Measurements from ENCODE around the gene DEGS1. TPM values are rescaled to one million over a fixed set of nuclear protein-coding genes. Genes with fewer than 3 reads are reported as not detected.

Gene DEGS1
- total RNA-seq = 63.8 TPM
- long read RNA-seq, transcript DEGS1-201 (3 exons, 2,101 nt) = major isoform, 32 of 38 reads
- long read RNA-seq, partial matches to known transcripts = 2 of 38 reads
- long read RNA-seq, other reads (novel, unspliced or antisense) = 4 of 38 reads

DNA sequence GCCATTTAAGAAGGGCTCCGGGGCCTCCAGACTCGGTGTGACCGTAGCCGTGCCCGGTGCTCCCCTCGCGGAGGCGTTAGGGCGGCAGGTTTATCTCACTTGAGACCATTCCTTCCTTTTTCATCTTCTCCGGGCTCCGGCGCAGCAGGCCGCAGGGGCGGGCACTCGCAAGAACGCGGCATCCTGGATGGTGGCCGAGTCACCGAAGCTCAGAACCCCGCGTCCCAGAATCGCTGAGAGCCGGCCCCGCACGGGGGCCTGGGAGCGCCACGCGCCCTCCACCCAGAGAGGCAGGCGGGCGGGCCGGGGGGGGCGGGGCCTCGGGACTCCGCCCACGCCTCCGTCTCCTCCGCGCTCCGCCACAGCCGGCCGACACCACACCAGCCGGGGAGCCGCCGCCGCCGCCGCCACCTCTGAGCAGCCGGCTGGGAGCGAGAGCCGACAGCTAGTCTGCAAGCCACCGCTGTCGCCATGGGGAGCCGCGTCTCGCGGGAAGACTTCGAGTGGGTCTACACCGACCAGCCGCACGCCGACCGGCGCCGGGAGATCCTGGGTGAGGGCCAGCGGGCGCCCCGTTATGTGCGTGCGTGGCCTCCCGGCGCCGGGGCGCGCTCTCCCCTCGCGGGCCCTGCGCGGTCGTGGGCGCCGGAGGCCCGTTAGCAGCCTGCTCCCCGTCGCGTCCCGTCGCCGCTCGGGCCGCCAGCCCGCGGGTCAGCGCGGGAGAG, at the start of gene DEGS1:
TSS of gene DEGS1 (plus strand) at position 375 of the 725 bp plus-strand sequence. CDS start at position 472, 97 bp downstream.
- intact Hi-C loops (cut with DNase I) = loop anchor here (5.0 kb wide), 1 partner anchor 149 kb away; the partner anchor contains the start of gene NVL
- peak; percentile 96 for ATAC-seq
- peak; percentile 94 for DNase-seq (ENCODE audit: missing footprints)

GRCh38 chr1:224133741-224134299, 49.2 kb upstream of the DEGS1 start:
- no peak for ATAC-seq
- intact Hi-C loops (cut with DNase I) = no loop called here

DNA sequence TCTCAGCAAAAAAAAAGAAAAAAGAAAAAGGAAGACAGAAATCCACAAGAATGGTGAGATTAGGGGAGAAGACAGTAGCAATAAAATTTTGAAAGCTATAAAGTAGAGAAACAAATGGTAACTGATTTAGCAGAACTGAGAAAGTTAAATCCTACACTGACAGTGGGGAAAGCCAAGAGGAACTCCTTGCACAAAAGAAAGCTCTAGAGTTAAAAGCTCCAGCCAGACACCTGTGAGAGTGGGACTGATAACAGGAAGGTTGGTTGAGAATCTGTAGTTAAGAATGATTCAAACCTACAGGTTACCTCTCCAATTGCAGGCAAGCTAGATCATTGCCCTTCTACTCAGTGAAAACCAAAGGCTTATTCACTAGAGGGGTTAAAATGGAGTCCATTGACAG, 45.5 kb upstream of the DEGS1 start:
- intact Hi-C loops (cut with DNase I) = no loop called here
- DNase-seq (ENCODE audit: missing footprints) (no peak), ATAC-seq (no peak)

More at GRCh38 chr1:224133741-224134299, 49.2 kb upstream of the DEGS1 start:
- DNase-seq (ENCODE audit: missing footprints) = no peak

GRCh38 chr1:224138198-224138597, 44.8 kb upstream of the DEGS1 start:
- intact Hi-C loops (cut with DNase I) = no loop called here
- no peak for DNase-seq (ENCODE audit: missing footprints)
- ATAC-seq = no peak

GRCh38 chr1:224141693-224142092, 41.3 kb upstream of the DEGS1 start:
- intact Hi-C loops (cut with DNase I) = no loop called here
- ATAC-seq = no peak
- no peak for DNase-seq (ENCODE audit: missing footprints)

DNA sequence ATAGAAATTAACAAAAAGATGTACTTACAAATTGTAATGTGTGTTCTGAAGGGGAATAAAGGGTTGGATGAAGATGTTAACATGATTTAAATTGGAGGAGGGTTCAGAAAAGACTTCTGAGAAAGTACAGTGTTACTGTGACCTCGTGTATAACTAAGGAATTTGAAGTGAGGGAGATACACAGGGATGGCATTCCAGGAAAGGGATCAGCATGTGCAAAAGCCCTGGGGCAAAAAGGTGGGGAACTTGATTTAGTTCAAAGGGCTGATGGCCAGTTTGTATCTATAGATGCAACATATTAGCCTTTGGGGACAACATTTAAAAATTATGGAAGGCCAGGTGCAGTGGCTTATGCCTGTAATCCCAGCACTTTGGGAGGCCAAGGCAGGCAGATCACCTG, 33.3 kb upstream of the DEGS1 start:
- DNase-seq (ENCODE audit: missing footprints) = no peak
- no peak for ATAC-seq
- intact Hi-C loops (cut with DNase I) = no loop called here

DNA sequence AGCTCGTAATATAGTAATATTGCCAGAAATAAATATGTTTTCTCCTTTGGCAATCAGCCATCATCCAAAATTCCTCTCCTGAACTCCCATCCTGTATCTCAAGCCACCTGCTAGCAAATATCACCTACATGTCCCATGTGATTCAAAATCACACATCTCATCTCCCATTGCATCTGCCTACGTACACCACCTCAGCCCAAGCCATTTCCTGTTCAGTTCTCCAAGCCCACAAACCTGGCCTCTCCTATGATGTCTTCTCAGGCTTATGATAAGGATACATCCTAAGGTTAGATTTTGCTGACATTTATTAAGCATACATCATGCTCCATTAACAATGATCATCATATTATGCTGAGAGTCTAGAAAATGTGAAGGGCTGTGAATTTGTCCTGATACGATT, 31.9 kb upstream of the DEGS1 start:
- DNase-seq (ENCODE audit: missing footprints) (no peak), ATAC-seq (no peak)
- intact Hi-C loops (cut with DNase I) = no loop called here

DNA sequence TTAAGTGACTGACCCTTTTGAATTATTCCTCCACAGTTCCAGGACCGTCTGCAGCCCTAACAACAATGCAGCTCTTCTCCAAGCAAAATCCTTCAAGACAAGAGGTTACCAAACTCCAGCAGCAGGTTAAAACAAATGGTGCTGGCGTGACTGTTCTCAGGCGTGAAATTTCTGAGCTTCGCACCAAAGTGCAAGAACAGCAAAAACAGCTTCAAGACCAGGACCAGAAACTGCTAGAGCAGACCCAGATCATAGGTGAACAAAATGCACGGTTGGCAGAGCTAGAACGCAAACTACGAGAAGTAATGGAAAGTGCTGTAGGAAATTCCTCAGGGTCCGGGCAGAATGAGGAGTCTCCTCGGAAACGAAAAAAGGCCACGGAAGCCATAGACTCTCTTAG, 25.7 kb upstream of the DEGS1 start:
- ATAC-seq = no peak
- intact Hi-C loops (cut with DNase I) = no loop called here
- DNase-seq (ENCODE audit: missing footprints) = no peak

DNA sequence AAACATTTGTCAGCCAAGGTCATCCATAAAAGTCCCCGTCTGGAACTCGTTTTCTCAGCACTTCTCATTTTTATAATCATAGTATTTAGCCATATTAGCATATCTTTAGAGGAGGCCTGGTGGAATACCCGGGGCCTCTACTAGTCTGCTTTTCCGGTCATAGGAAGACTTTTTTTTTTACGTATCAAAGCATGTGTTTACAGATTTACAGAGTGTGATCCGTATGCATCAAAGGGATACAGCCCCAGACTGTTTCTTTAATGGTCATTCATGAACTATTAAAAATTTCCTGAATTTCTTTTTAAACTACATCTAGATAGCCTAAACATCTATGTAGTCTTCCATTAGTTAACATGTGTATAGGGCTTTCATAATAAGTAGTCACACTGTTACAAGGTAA, 23.5 kb upstream of the DEGS1 start:
- ATAC-seq (no peak), DNase-seq (ENCODE audit: missing footprints) (no peak)
- intact Hi-C loops (cut with DNase I) = no loop called here

GRCh38 chr1:224160171-224160682, 22.8 kb upstream of the DEGS1 start:
- DNase-seq (ENCODE audit: missing footprints) = no peak
- intact Hi-C loops (cut with DNase I) = no loop called here

DNA sequence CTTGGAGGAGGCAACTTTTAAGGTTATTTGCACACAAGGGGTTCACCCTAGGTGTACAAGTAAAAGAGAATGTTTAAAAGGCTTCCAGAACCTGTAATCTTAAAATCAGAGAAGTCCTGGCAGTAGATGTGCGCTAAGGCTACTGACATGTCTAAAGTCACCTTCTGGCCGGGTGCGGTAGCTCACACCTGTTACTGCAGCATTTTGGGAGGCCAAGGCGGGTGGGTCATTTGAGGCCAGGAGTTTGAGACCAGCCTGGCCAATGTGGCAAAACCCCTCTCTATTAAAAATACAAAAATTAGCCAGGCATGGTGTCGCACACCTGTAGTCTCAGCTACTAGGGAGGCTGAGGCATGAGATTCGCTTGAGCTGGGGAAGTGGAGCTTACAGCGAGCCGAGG, 20.3 kb upstream of the DEGS1 start:
- no peak for ATAC-seq
- intact Hi-C loops (cut with DNase I) = no loop called here
- no peak for DNase-seq (ENCODE audit: missing footprints)

More at GRCh38 chr1:224160171-224160682, 22.8 kb upstream of the DEGS1 start:
- no peak for ATAC-seq

DNA sequence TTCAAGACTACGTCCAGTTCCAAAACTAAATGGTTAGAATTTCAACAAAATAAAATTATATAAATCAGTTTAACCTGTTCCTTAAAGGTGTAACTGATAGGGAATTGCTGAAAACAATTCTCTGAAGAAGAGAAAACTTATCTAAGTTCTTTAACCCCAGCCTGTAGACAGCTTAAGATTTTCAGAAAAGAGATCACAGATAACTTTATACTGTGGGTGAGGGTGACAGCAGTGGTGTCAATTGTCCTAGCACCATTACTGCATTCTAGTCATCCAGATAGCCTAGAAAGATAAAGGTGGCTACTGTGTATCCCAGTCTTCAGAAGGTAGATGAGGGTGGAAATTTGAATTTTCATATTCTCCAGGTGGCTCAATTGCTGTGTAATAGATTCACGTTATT, 19.7 kb upstream of the DEGS1 start:
- intact Hi-C loops (cut with DNase I) = no loop called here

GRCh38 chr1:224168859-224169380, 14.1 kb upstream of the DEGS1 start:
- intact Hi-C loops (cut with DNase I) = no loop called here
- DNase-seq (ENCODE audit: missing footprints) = no peak
- peak; percentile 82 for ATAC-seq

More for the DNA sequence above, 19.7 kb upstream of the DEGS1 start:
- DNase-seq (ENCODE audit: missing footprints) (no peak), ATAC-seq (no peak)

DNA sequence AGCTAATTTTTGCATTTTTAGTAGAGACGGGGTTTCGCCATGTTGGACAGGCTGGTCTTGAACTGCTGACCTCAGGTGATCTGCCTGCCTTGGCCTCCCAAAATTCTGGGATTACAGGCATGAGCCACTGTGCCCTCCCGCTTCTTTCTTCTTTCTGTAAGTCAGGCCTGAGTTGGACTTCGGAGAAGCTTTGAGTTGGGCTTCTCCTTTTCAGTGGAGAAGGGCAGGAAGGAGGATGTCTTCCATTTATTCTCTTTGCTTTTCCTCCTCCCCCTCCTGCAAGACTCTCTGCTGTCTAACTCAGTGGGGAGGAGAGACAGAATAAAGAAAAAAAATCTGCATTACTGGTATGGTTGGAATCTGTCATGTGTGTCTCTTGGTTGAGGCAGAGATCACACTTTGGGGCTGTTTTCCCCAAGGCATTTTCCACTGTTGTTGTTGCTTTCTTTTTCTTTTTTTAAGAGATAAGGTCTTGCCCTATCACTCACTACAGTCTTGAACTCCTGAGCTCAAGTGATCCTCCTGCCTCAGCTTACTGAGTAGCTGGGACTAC, 13.2 kb upstream of the DEGS1 start:
- DNase-seq (ENCODE audit: missing footprints) (no peak), ATAC-seq (no peak)
- intact Hi-C loops (cut with DNase I) = no loop called here

GRCh38 chr1:224170343-224170742, 12.7 kb upstream of the DEGS1 start:
- intact Hi-C loops (cut with DNase I) = no loop called here
- ATAC-seq (no peak), DNase-seq (ENCODE audit: missing footprints) (no peak)

- intact Hi-C loops (cut with DNase I) = no loop called here
- ATAC-seq (no peak), DNase-seq (ENCODE audit: missing footprints) (no peak)
Measured at GRCh38 chr1:224170748-224171478, 12.1 kb upstream of the DEGS1 start.

DNA sequence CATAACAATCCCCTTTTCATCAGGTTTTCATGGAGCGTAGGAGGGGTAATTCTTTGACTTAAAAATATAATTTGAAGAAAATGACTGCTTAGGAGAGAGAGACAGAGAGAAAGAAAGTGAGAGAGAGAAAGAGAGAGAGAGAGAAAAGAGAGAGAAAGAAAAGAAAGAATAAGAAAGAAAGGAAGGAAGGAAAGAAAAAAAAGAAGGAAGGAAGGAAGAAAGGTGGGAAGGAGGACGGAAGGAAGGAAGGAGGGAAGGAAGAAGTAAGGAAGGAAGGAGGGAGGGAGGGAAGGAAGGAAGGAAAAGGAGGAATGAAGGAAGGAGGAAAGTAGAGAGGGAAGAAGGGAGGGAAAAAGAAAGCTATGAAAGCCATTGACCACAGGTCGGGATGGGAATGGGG, 10.8 kb upstream of the DEGS1 start:
- DNase-seq (ENCODE audit: missing footprints) = no peak
- no peak for ATAC-seq
- intact Hi-C loops (cut with DNase I) = no loop called here

- DNase-seq (ENCODE audit: missing footprints) (no peak), ATAC-seq (no peak)
- intact Hi-C loops (cut with DNase I) = no loop called here
Measured at GRCh38 chr1:224173523-224173922, 9.5 kb upstream of the DEGS1 start.

GRCh38 chr1:224175617-224176016, 7.4 kb upstream of the DEGS1 start:
- DNase-seq (ENCODE audit: missing footprints) (no peak), ATAC-seq (peak; percentile 72)
- intact Hi-C loops (cut with DNase I) = no loop called here
